HG03175 (cell line): ENCODE measurements around the gene FANCI.

Experiments
- ATAC-seq: cut with Tn5 transposase; IDR thresholded peaks from one replicate; pipeline ENCODE4 v1.9.1; 2021; ENCODE audit warnings: mild to moderate bottlenecking, moderate library complexity; ENCODE audit not compliant: unreplicated experiment

The FANCI gene

GRCh38 chr15:89305395-89305794, 61.6 kb downstream of the FANCI start:
- no peak for ATAC-seq

DNA sequence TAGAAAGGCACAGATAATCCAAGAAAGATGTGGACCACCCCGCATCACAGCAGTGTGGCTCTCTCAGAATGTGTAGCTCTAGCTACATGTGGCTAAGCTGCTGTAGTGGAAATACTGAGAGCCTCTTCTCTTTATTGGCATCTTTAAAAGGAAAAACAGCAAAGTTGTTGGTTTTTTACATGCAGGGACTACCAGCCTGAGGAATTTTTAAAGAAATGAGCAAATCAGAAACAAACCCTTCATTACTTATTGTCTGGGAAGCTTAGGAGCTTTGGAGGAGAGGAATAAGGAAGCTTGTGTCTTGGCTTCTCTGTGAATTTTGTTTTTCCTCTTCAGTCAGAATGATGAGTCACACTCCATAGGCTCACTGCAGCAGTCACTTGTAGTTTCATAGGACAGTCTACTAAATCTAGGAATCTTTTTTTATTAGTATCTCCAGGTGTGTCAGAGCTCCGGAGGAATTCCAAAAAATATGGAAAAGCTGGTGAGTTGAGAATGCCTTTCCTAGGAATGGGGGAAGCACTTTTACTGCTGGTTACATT, 63.3 kb downstream of the FANCI start:
- no peak for ATAC-seq

DNA sequence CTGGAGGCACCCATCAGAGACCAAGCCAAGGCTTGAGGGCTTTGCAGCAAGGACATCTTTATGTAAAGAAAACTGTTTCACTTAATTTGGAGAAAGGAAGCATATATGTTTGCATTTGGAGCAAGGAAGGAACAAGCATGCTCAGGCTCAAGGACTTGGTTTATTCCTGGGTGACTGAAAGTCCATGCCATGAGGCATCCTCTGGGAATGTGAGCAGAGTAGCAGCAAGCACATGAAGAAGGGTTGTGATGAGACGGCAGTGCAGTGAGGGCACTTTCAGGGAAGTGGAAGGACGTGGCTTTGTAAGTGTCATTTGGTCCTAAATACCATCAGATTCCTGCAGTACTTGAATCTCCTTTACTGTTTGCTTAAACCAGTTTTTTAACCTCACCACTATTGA, 64.0 kb downstream of the FANCI start:
- ATAC-seq, result no peak

DNA sequence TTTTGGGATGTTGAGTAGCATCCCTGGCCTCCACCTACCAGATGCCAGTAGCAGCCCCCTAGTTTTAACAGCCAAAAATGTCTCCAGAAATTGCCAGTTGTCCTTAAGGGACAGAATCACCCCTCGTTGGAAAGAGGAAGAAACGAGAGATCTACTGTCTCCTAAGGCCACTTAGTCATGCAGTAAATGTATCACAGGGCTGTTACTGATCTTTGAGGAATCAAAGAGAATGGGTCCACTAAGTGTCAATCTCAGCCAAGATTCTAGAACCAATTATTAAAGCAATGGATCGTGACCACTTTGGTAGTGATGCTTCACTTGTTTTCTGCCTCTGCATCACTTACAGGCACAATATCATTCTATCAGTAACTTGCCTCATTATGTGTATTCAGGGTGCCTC, 64.5 kb downstream of the FANCI start:
- no peak for ATAC-seq

DNA sequence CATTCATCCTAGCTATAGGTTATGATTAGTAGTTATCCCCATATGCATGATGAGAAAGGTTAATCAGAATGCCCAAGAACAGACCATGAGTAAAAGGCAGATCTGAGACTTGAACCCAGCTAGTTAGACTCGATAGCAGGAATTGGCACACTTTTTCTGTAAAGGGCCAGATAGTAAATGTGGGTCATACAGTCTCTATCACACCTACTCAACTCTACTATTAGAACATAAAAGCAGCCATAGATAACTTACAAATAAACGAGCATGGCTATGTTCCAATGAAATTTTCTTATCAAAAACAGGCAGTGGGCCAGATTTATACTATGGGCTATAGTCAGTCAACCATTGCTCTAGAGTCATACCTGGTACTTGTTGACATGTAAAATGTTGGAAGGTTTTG, 66.2 kb downstream of the FANCI start:
- ATAC-seq, result no peak

GRCh38 chr15:89315375-89315929, 71.7 kb downstream of the FANCI start:
- no peak for ATAC-seq

- no peak for ATAC-seq
Observed at GRCh38 chr15:89316504-89316903, 72.7 kb downstream of the FANCI start.

DNA sequence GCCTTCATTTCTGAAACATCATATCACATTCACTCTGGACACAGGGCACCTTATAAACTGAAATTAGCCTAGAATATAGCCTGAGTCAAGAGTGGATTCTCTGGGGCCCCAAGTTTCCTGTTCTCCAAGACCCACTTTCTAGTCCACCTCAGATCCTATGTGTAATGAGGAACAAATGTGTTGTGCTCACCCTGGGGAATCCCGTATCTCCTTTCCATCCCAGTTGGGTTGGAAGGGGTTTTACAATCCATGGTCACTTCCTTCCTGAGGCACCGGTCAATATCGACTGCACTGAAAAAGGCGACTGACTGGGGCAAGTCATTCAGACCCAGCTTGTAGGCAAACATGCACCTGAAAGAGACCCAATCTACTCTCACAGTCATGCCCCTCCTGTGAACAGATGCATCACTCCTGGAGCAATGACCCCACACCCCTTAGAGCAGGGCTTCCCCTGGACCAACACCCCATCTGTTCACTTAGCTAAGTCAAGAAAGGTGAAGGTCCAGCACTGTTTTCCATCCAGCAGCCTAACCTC, 73.5 kb downstream of the FANCI start:
- ATAC-seq, result no peak

DNA sequence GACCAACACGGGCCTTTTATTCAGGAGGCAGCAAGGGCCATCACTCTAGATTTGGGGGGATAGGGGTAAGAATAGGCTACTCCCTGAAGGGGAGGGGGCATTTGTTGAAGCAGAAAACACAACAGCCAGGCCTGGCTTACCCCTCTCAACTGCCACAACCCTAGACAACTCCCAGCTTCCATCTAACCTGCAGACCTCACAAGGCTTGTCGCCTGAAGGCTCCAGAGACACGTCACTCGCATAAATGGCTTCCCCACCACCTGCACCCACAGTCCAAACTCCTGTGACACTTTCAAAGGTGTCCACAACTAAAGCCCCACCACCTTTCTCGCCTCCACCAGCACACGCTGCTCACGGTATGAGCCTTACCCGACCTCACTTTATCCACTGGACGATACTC, 75.9 kb downstream of the FANCI start:
- ATAC-seq, result no peak

DNA sequence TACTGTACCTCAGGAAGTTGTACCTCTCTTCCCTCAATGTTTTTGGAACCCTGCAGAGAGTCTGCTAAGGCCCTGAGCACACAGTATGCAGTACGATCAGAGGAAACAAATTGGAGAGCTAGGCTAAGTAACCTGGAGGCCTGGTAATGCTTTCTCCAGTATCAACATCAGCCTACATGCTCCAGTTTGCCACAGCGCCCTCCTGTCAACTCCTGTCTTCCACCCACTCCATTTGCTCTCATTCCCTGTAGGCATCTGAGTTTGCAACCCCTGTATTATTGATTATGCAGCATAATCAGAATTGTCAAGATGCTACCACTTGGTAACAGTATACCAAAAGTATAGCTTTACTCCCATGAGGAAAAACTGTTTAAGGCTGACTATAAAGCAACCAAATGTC, 76.4 kb downstream of the FANCI start:
- no peak for ATAC-seq

DNA sequence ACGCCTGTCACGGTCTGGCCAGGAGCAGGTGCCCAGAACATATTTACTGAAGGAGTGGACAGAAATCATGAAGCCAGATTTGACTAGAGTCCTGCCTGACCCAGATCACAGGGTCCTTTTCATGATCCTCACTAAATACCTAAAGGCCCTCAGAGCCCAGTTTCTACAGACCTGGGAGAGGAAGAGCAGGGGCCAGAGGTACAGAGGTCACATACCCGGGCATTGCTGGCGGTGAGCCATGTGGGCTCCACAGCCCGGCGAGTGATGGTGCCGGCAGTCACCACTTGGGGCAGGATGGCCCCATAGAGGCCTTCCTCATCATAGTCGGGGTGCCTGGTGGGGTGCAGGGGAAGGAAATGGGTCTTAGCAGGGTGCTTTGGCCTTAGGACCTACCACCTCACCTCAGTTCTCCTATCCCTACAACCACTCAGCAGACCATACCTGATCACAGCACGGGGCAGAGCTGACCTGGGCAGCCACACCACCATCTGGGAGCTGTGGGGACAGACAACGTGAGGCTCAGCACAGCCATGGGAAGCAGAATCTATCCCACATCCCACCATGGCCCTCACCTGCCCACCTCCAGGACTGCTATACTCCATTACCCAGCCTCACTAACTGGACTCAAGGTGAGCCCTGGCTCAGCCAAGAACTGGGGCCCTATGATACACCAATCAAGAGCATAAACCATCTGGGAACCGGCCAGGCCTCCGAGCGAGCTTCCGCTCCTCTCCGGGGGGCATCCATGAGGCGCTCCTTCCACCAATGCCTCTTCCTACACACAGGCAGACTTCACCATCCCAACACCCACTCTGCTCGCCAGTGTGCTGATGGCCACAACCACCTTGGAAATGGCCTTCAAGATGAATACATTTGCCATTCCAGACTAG, 78.0 kb downstream of the FANCI start:
- ATAC-seq, result no peak

GRCh38 chr15:89322822-89323221, 79.0 kb downstream of the FANCI start:
- no peak for ATAC-seq

DNA sequence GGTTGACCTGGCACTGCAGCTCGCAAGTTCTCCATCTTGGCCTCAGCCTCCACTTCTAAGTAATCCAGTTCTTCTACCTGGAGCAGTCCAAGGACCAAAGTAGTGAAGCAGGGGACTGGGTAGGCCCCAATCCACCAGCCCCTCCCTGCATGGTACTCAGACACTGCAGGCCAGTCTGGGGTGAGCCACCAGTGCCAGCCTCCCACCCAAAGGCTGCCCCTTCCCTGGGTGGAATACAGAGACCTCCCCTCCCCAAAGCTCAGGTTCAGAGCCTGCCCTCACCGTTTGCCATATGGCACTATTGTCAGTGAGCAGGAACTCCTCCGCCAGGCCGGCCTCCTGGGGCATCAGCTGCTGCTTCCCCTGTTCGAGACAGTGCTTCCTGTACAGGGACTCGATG, 80.0 kb downstream of the FANCI start:
- ATAC-seq, result no peak

DNA sequence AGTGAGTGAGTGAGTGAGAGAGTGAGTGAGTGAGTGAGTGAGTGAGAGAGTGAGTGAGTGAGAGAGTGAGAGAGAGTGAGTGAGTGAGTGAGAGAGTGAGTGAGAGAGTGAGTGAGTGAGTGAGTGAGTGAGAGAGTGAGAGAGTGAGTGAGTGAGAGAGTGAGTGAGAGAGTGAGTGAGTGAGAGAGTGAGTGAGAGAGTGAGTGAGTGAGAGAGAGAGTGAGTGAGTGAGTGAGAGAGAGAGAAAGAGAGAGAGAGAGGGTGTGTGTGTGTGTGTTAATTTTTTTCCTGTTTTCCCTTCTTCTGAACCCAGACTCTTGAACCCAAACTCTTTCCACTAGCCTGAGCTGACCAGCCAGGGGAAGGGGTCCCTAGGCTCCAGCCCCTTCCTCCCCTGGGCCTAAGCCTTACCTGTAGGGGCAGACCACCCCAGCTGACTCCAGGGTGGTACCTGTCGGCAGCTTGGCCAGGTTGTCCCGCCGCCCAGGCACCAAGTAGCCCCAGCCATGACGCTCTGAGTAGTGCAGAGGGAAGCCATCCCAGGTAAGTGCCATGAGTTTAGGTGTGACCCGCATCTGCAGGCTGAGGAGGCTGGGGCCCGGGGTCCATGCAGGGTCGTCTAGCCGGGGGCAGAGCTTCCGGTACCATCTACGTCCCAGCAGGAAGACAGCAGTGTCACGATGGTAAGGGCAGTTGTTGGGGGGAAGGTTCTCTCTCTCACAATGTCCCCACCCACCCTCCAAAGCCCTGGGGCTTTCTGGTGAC, 81.4 kb downstream of the FANCI start:
- no peak for ATAC-seq

DNA sequence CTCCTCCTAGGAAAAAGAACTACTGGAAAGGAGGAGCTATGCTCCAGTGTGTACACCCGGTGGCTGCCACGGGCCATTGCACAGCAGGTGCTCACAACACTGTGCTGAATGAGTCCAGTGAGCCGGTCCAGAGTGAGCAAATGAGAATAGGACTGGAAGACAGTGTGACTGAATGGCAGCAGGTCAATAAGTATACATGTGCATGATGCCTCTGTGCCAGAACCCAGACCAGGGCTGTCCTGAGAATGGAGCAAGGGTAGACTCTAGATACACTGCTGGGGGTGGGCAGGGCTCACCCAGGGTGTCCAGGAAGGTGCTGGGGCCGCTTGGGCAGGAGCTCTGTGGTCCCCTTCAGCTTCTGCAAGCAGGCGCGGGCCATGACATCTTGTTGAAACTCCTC, 82.5 kb downstream of the FANCI start:
- ATAC-seq, result no peak

GRCh38 chr15:89327113-89327512, 83.3 kb downstream of the FANCI start:
- no peak for ATAC-seq

DNA sequence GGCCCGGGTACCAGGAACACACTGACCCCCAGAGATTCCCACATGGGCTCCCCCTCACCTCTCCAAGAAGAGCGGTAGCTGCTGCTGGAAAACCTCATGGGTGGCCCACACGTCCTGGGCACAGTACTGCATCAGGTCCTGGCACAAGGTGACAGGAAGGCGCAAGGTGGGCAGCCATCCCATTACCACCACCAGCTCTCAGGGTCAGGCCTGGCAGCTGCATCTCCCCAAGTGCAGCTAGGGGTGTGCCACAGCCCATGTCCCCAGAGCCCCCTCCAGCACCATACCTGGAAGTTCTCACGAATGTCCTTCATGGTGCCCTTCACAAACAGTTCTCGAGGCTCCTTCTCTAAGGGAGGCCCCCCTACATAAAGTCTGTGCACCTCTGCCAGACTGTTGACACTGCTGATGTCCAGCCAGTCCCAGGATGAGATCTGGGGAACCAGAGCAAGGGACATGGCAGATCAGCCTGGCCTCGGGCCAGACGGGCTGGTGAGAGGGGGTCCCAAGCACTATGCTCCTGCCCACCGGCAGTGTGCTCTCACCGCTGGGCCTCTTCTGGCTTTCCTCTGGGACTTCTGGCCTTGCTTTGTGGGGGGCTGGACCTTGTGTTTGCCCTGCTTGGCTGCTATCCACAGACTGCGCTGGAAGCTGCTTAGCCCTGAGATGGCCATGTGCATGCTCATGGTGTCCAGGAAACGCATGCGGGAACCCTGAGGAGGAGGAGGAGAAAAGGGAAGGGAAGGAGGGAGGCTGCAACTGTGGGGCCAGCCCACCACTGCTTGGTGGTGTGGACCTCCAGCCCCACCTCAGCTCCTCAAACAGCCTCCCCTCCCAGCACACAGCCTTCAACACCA, 84.8 kb downstream of the FANCI start:
- ATAC-seq, result no peak

- no peak for ATAC-seq
Observed at GRCh38 chr15:89329329-89330084, 85.7 kb downstream of the FANCI start.

- no peak for ATAC-seq
Observed at GRCh38 chr15:89330119-89330518, 86.3 kb downstream of the FANCI start.
